Measurements from ENCODE around the gene KIF1A.

DNA sequence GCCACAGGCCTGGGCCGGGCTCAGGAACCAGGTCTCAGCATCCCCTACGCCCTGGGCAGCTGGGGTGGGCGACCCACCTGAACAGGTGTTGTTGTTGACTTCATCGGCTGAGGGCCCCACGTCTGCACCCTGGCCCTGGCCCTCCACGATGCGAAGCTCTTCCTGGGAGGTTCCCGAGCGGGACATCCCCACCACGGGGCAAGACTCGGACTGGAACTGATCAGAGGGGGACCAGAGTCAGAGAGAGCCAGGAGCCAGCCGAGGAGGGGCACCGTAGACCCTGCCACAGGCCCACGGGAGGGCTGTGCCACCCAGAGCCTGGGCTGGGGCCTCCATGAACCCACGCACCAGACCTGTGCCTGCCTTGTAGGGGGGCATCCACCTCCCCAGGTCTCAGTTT lies 74.1 kb downstream of the KIF1A start:
- TF ChIP-seq EZH2 (conservative IDR thresholded peaks at IDR 0.05; ENCODE audit: low read depth, low read length) (no peak), NFATC3 (CRISPR knock-in tag; IDR thresholded peaks at IDR 0.05) (no peak), FOXP4 (CRISPR knock-in tag; IDR thresholded peaks at IDR 0.05) (no peak), PHF8 (CRISPR knock-in tag; IDR thresholded peaks at IDR 0.05) (no peak), ZNF580 (CRISPR knock-in tag; IDR thresholded peaks at IDR 0.05; ENCODE audit: borderline replicate concordance, low read depth) (no peak), ZNF292 (CRISPR knock-in tag; IDR thresholded peaks at IDR 0.05; ENCODE audit: borderline replicate concordance, low read depth) (no peak)
- TF ChIP-seq, protein P1, sequence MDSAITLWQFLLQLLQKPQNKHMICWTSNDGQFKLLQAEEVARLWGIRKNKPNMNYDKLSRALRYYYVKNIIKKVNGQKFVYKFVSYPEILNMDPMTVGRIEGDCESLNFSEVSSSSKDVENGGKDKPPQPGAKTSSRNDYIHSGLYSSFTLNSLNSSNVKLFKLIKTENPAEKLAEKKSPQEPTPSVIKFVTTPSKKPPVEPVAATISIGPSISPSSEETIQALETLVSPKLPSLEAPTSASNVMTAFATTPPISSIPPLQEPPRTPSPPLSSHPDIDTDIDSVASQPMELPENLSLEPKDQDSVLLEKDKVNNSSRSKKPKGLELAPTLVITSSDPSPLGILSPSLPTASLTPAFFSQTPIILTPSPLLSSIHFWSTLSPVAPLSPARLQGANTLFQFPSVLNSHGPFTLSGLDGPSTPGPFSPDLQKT (CRISPR knock-in tag; IDR thresholded peaks at IDR 0.05; ENCODE audit: borderline replicate concordance) = no peak
